ENCODE results near the gene ZC3H18.

The ZC3H18 gene

DNA sequence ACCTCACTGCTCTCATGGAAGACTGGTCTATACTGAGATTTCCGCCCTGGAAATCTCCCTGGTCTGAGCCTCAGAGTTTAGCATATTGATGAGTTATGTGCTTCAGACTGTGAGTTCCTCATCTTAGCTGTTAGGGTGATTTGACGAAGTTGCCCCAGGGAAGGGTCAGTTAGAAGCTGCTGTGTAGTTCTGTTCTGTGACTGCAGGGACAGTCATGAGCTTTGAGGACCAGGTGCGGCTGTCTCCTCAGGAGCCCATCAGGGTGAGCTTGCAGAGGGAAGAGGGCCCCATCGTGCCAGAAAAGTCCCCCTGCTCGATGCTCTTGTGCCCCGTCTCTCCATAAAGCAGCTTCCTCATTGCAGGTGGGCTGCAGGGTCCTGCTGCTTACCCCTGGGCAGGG is 39.9 kb downstream of the ZC3H18 start:
- DNase-seq = no peak

GRCh38 chr16:88610909-88611812 is 41.0 kb downstream of the ZC3H18 start:
- DNase-seq = no peak

GRCh38 chr16:88613293-88613692 is 43.1 kb downstream of the ZC3H18 start:
- DNase-seq = no peak

- no peak for DNase-seq
These were observed 44.0 kb downstream of the ZC3H18 start for GRCh38 chr16:88613911-88614817.

DNA sequence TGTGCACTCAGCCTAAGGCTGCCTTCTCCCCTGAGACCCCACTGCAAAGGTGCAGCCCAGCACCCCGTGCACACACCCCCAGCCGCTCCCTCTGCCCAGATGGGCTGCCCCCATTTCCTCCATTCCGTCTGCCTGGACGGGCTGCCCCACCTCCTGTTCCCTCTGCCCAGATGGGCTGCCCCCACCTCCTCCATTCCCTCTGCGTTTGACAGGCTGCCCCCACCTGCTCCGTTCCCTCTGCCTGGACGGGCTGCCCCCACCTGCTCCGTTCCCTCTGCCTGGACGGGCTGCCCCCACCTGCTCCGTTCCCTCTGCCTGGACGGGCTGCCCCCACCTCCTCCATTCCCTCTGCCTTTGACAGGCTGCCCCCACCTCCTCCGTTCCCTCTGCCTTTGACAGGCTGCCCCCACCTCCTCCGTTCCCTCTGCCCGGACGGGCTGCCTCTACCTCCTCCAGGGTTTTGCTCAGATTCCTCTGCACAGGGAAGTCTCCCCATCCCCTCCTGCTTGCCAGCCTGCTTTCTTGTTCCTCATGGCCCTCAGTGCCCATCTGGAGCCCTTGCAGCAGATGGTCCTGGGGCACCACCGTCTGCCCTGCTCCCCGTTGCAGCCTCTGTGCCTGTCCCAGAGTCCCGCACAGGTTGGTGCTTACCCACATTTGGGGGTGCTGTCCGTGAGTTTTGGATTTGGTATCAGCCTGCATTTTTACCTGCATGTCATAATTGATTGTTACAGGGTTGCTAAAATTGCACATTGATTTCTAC is 44.8 kb downstream of the ZC3H18 start:
- DNase-seq = no peak

GRCh38 chr16:88616320-88616719 is 46.1 kb downstream of the ZC3H18 start:
- no peak for DNase-seq

- DNase-seq = no peak
These were observed 46.5 kb downstream of the ZC3H18 start for GRCh38 chr16:88616736-88617135.

DNA sequence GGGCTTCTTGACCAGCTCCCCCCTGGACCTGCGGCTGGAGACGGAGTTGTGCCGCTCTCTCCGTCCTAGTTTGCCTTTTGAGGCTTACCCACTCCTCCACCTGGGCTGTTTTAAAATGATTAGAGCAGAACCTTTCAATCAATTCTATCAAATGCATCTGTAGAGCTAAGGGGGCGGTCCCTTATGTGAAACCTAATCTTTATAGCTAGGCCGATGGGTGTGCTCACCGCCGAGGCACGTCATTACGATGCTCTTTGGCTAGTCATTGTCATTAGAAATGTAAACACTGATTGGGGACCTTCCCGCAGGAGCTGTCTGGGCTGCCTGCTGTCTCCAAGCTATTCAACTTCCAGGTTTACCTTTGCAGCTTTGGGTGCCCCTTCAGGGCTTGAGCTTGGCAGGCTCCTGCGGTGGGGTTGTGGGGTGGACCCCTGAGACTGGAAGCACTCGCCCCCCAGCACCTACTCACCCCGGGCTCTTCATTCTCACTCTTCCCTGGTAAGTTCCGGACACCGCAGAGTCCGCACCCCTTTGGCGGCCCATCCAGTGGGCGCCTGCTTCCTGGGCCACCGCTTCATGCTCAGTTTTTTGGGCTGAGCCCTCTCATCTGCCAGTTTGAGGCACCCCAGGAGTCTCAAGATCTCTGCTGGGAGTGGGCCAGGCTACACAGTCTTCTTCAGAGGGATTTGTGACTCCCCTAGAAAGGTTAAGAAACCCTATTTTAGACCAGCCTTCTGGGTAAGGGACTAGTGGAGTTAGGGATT is 47.2 kb downstream of the ZC3H18 start:
- no peak for DNase-seq

GRCh38 chr16:88618182-88618955 is 48.2 kb downstream of the ZC3H18 start:
- no peak for DNase-seq

- no peak for DNase-seq
These were observed 48.9 kb downstream of the ZC3H18 start for GRCh38 chr16:88618956-88619667.

DNA sequence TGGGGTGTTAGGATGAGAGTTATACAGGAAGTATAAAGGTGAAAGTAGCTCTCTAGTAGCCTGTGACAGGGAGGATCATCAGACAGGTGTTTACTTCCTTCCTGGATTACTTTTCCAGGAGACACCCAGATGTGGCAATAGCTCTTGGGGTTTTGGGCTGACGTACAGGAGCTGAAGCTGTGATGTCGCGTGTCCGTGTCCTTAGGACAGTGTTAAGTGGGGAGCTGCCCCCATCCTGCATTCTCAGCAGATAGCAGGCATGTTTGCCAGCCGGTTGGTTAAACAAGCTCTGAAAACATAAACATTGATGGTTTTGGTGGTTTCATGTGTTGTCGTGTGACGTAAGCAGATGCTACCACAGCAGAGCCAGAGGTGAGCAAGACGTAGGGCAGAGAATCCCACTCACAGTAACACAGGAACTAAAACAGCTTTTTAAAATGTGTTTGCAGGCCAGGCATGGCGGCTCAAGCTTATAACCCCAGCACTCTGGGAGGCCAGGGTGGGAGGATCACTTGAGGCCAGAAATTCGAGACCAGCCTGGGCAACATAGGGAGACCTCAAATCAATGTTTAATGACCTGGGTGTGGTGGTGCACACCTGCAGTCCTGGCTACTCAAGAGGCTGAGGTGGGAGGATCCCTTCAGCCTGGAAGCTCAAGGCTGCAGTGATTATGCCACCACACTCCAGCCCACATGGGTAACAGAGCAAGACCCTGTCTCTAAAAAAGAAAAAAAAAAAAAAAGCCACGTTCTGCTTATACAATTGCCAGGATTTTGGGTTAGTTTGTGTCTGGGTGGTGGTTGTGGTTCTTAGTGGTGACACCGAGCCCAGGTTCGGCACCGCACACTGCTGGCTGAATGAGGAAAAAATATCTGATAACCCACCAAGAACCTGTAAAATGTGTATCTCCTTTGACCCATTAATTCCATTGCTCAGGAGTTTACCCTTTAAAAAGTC is 49.9 kb downstream of the ZC3H18 start:
- no peak for DNase-seq

DNA sequence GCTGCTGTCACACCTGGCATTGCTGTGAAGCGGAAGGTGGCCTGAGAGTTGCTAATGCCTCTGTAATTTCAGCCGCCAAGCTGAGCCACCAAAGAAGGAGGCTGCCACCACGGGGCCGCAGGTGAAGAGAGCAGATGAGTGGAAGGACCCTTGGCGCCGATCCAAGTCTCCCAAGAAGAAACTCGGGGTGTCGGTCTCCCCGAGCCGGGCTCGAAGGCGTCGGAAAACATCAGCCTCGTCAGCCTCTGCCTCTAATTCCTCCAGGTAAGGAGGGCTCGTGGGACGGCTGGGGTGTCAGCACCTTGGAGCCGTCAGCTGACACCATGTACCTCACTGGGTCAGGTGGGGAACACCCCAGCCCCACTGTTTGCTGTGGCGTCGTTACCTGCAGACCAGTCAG is 51.9 kb downstream of the ZC3H18 start:
- no peak for DNase-seq

DNA sequence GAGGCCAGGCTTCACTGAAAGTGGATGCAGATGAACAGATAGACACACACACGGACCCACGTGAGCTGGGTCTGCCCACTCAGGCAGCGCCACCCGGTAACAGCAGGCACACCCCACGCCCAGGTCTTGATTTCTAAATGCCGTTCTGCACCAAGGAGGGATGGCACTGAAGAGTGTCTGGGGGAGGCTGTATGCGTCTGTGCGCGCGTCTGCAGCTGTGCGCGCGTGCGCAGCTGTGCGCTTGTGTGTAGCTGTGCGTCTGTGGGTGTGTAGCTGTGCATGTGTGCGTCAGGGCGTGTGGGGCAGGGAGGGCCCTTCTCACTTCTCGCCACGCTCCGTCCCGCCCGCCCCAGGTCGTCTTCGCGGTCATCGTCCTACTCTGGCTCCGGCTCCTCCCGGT is 52.7 kb downstream of the ZC3H18 start:
- DNase-seq = no peak

GRCh38 chr16:88623858-88624257 is 53.7 kb downstream of the ZC3H18 start:
- DNase-seq = no peak

GRCh38 chr16:88624481-88624880 is 54.3 kb downstream of the ZC3H18 start:
- DNase-seq = no peak

GRCh38 chr16:88624977-88625576 is 54.9 kb downstream of the ZC3H18 start:
- no peak for DNase-seq

- no peak for DNase-seq
These were observed 56.4 kb downstream of the ZC3H18 start for GRCh38 chr16:88626646-88627045.

- DNase-seq = no peak
These were observed 57.6 kb downstream of the ZC3H18 start for GRCh38 chr16:88627531-88628411.

All from activated CD4-positive, CD25-positive, alpha-beta regulatory T cell treated with anti-CD3 and anti-CD28 coated beads, Interleukin-2, amount 50 U/mL, for 72 hours (primary cell).